ENCODE results near the gene KCNH2. TPM values are rescaled to one million over a fixed set of nuclear protein-coding genes. Genes with fewer than 3 reads are reported as not detected.
A peak's percentile ranks its signal among the peaks of the same experiment; 100 is the strongest.

KCNH2 gene
- total RNA-seq, 1 donor from 2014 or later = under 0.01 TPM

DNA sequence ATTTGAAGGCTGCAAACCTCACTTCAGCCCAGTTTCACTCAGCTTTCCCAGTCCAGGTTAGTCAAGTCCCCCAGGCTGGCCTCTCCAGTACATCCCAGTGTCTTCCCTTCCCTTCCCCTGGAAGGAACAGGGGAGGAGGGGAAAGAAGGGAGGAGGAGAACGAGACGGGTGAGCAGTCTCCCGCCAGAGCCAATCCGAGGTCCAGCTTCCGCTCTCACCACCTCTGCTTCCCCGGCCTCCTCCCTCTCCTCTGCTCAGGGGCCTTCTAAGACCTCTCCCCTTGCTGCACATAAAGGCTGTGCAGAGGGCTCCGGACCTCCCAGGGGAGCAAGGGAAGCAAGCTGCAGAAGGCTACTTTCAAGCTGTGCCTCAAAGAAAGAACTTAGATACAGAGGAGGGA is 42.1 kb upstream of the KCNH2 start:
- FAIRE-seq = no peak
- Histone ChIP-seq H3K4me3 (ENCODE audit: low read depth, low read length) (no peak overlapping the region), H3K36me3 (ENCODE audit: control insufficient read depth, insufficient read depth, low read length) (no peaks in the 10 kb centered on the region), H3K27me3 (ENCODE audit: control insufficient read depth, insufficient read depth, low read length) (peaks cover 6% of the 10 kb centered on the region)
- no peak for DNase-seq (ENCODE audit: low read depth)
- TF ChIP-seq, protein P1, sequence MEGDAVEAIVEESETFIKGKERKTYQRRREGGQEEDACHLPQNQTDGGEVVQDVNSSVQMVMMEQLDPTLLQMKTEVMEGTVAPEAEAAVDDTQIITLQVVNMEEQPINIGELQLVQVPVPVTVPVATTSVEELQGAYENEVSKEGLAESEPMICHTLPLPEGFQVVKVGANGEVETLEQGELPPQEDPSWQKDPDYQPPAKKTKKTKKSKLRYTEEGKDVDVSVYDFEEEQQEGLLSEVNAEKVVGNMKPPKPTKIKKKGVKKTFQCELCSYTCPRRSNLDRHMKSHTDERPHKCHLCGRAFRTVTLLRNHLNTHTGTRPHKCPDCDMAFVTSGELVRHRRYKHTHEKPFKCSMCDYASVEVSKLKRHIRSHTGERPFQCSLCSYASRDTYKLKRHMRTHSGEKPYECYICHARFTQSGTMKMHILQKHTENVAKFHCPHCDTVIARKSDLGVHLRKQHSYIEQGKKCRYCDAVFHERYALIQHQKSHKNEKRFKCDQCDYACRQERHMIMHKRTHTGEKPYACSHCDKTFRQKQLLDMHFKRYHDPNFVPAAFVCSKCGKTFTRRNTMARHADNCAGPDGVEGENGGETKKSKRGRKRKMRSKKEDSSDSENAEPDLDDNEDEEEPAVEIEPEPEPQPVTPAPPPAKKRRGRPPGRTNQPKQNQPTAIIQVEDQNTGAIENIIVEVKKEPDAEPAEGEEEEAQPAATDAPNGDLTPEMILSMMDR (IDR thresholded peaks at IDR 0.05; ENCODE audit: insufficient read depth, low read length, severe bottlenecking) = no peak

- Histone ChIP-seq H3K4me3 (ENCODE audit: low read depth, low read length) (no peak overlapping the region), H3K27me3 (ENCODE audit: control insufficient read depth, insufficient read depth, low read length) (peaks cover 6% of the 10 kb centered on the region), H3K36me3 (ENCODE audit: control insufficient read depth, insufficient read depth, low read length) (no peaks in the 10 kb centered on the region)
- TF ChIP-seq, protein P1 (IDR thresholded peaks at IDR 0.05; ENCODE audit: insufficient read depth, low read length, severe bottlenecking) = no peak
- FAIRE-seq = no peak
- DNase-seq (ENCODE audit: low read depth) = no peak
These were observed 41.0 kb upstream of the KCNH2 start for GRCh38 chr7:151019130-151019447.

GRCh38 chr7:151018421-151019129 is 40.5 kb upstream of the KCNH2 start:
- H3K4me3 ChIP-seq (ENCODE audit: low read depth, low read length) = peak overlapping the region; percentile 11
- DNase-seq (ENCODE audit: low read depth) (peak; percentile 19), FAIRE-seq (no peak)
- peaks cover 9% of the 10 kb centered on the region for H3K27me3 ChIP-seq (ENCODE audit: control insufficient read depth, insufficient read depth, low read length)
- TF ChIP-seq, protein P1 (IDR thresholded peaks at IDR 0.05; ENCODE audit: insufficient read depth, low read length, severe bottlenecking) = no peak
- no peaks in the 10 kb centered on the region for H3K36me3 ChIP-seq (ENCODE audit: control insufficient read depth, insufficient read depth, low read length)

DNA sequence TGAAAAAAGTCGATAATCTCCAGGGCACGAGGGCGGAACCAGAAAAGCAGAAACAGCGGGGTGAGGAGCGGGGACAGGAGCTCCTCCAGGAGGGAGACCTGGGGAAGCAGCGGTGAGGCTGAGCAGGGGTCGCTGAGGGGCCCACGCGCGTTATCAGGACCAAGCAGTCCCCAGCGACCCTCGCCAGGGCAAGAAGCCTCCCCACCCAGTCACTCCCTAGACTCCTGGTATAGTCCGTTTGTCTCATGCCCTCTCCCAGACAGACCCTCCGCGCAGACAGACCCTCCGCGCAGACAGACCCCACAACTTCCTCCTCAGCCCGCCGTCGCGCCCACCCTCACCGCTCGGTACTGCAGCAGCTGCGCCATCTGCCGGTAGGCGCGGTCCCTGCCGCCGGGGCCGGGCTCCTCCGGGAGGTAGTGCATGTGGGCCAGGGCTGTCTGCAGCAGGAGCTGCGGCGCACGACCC is 39.9 kb upstream of the KCNH2 start:
- peaks cover 12% of the 10 kb centered on the region for H3K27me3 ChIP-seq (ENCODE audit: control insufficient read depth, insufficient read depth, low read length)
- TF ChIP-seq, protein P1 (IDR thresholded peaks at IDR 0.05; ENCODE audit: insufficient read depth, low read length, severe bottlenecking) = peak; percentile 93
- DNase-seq (ENCODE audit: low read depth) = no peak
- no peaks in the 10 kb centered on the region for H3K36me3 ChIP-seq (ENCODE audit: control insufficient read depth, insufficient read depth, low read length)
- FAIRE-seq = no peak
- H3K4me3 ChIP-seq (ENCODE audit: low read depth, low read length) = peak overlapping the region; percentile 11

- DNase-seq (ENCODE audit: low read depth) (no peak), FAIRE-seq (no peak)
- no peak overlapping the region for H3K4me3 ChIP-seq (ENCODE audit: low read depth, low read length)
- TF ChIP-seq, protein P1 (IDR thresholded peaks at IDR 0.05; ENCODE audit: insufficient read depth, low read length, severe bottlenecking) = no peak
- H3K27me3 ChIP-seq (ENCODE audit: control insufficient read depth, insufficient read depth, low read length) = peaks cover 15% of the 10 kb centered on the region
- no peaks in the 10 kb centered on the region for H3K36me3 ChIP-seq (ENCODE audit: control insufficient read depth, insufficient read depth, low read length)
These were observed 39.3 kb upstream of the KCNH2 start for GRCh38 chr7:151017370-151017952.
